Posterior cingulate gyrus (tissue), 11 donors: ENCODE data around the gene JARID2.

Experiments used
- DNase-seq, 10 donors: peaks; one replicate each; pipeline versions ENCODE4 v3.0.0 to v3.0.0-alpha.2; 2020 to 2021; ENCODE audit warnings: mixed read lengths in 3 of 10
- intact Hi-C: fragments of 100-400 bp; cut with DNase I; formaldehyde crosslinking; loops from one replicate; pipeline ENCODE4 v1.15.1; 2023

Gene JARID2

GRCh38 chr6:15495375-15495901 is 249.6 kb downstream of the JARID2 start:
- DNase-seq: peak in 1 of 10 donors; percentile 1
- intact Hi-C loops: no loop called here

- DNase-seq: peak in 2 of 10 donors; percentile 10 to 39
- intact Hi-C loops: no loop called here
Observed at GRCh38 chr6:15496345-15497131, 250.7 kb downstream of the JARID2 start.

- peak in 2 of 10 donors; percentile 5 to 64 for DNase-seq
- intact Hi-C loops: no loop called here
Observed at GRCh38 chr6:15498640-15499039, 252.8 kb downstream of the JARID2 start.

DNA sequence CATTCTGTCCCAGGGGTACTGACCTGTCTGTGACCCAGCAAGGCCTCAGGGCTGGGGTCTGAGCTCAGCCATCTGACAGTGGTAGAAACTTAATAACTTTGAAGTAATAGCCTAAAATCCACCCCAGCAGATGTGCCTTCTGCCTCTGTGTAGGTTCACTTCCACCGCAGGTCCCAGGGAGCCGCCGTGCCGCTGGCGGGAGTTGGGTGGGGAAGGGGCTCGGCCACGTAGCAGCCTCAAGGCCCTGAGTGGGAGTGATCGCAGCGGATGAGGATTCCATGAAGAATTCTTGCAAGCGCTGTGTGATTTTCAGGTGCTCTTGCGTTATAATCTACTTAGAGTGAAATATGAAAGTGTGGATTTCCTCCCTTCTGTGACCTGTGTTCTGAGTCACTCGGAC is 253.3 kb downstream of the JARID2 start:
- DNase-seq: peak in 1 of 10 donors; percentile 21
- intact Hi-C loops: no loop called here

DNA sequence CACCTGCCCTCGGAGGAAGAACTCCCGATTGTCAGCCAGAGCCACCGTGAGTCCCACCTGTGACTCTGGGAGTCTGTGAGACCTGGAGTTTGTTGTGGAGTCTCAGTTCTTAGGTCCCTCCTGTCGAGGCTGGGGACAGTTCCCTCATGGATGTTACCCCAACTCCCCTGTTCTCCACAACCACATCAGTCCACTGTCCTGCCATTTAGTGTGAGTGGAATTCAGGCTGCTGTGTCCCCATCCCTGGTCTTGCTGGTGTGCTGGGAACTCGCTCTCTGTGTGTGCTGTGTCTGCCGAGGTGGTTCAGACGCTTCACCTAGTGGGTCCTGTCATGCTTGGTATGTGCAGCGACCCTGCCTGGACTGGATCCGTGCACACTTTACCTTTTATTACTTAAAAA is 253.7 kb downstream of the JARID2 start:
- intact Hi-C loops: no loop called here

DNA sequence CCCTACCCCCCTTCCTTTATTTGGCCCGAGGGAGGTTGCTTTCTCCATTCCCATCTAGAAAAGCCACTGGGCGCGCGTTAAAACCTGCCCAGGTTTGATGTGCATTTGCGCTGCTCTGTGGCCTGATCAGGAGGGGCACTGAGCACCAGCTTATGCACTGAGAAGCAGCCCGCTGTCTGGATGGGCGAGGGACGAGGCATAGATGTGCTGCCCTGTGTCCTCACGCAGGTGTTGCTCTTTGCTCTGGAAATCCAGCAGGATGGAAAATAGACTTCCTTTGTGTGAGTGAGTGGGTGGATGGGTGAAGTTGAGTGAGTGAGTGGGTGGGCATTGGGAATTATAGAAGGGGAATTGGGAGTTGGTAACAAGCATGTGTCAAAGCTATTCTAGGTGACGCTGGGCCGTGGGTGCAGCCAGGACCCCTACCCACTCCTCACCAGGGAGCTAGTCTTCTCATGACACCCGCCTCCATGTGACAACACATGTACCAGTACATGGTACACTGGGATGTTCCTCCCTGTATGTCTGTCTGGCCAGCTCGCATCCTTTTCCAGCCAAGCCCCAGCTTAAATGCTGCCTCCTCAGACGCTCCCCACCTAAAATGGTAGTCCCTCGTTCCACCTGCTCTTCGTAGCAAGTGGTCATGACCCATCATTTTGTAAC is 254.3 kb downstream of the JARID2 start:
- DNase-seq: peak in 2 of 10 donors; percentile 4 to 32
- intact Hi-C loops: loop anchor here (5.0 kb wide), 1 partner anchor 122 kb away; no protein-coding TSS in a partner anchor

More for the DNA sequence above, 253.7 kb downstream of the JARID2 start:
- DNase-seq: peak in 1 of 10 donors; percentile 11

GRCh38 chr6:15500901-15501825 is 255.3 kb downstream of the JARID2 start:
- intact Hi-C loops: loop anchor here (5.0 kb wide), 1 partner anchor 121 kb away; no protein-coding TSS in a partner anchor
- DNase-seq: peak in 2 of 10 donors; percentile 14 to 72

- peak; percentile 36 to 93 (median 68) for DNase-seq
- intact Hi-C loops: loop anchor here (5.0 kb wide), 1 partner anchor 120 kb away; no protein-coding TSS in a partner anchor
Observed at GRCh38 chr6:15501826-15502445, 256.1 kb downstream of the JARID2 start.

- intact Hi-C loops: loop anchor here (5.0 kb wide), 1 partner anchor 120 kb away; no protein-coding TSS in a partner anchor
- peak in 2 of 10 donors; percentile 11 to 33 for DNase-seq
Observed at GRCh38 chr6:15502446-15503345, 256.8 kb downstream of the JARID2 start.

DNA sequence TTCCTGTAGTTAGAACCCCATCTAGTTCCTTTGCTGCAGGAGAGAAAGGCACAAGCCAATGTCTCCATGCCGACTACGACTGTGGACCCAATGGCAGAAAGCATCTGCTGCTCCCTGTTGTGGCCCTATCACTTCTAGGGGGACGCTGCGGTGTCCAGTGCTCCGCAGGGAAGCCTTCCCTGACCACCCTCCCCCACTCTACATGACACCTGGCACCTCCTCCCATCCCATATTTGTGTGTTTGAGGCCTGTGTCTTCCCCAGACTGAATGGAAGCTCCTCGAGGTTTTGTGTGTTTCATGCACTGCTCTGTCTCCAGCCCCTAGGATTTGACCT is 257.4 kb downstream of the JARID2 start:
- intact Hi-C loops: loop anchor here (5.0 kb wide), 1 partner anchor 119 kb away; no protein-coding TSS in a partner anchor
- DNase-seq: peak in 2 of 10 donors; percentile 10 to 29

DNA sequence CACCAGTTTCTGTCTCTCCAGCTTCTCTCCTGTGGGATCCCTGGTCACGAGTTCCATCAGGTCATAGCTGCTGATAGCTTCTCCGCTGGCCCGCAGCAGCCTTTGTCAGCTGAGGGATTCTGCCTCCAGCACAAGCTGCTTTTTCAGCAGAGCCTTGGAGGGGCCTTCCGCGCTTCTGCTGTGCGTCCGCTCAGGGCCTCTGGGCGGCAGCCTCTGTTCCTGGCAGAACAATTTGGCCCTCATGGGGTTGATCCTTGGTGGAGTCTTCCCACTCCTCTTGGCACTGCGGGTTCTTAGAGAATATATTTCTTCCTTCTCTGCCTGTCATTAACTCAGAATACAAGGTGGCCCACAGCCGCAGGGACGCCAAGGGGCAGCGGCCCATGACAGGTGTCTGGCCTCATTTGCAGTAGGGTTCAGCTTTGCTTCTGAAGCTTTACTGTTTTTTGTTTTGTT is 258.2 kb downstream of the JARID2 start:
- DNase-seq: peak in 7 of 10 donors; percentile 30 to 93 (median 46)

DNA sequence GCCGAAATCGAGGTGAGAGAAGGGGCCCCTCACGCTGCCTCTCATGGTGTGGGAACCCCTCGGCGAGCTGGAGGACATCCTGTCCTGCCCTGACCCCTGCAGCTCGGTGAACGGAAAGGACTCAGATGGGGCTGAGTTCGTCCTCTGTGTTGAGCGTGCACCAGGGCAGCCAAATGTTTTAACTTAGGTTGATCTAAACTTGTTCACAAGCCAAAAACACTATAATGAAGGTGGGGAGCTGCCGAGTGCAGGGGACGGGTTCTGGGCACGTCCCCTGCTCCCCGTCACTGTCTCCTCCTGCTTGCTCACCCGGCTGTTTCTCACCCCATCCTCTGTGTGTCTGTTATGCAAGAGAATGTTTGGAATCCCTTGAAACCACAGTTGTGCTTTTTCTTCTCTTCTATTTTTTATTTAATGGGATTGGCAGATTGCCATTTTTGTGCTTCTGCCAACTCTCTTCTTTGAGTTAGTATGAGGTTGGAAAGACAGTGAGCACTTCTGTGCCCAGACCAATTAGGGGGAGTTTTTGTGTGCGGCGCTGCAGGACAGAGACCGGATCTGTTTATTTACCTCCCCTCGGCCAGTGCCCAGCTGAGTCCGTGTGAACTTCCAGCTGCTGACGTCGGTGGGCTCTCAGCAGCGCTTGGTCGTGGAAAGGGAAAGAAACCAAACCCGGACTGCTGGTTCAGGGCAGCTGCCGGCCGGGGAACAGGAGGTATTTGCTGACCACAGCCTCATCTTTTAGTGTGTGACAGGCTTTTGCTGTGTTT is 258.9 kb downstream of the JARID2 start:
- peak; percentile 48 to 94 (median 72) for DNase-seq
- intact Hi-C loops: loop anchor here (5.0 kb wide), 1 partner anchor 118 kb away; no protein-coding TSS in a partner anchor

More for the DNA sequence above, 258.2 kb downstream of the JARID2 start:
- intact Hi-C loops: loop anchor here (5.0 kb wide), 1 partner anchor 118 kb away; no protein-coding TSS in a partner anchor

GRCh38 chr6:15505463-15505918 is 259.6 kb downstream of the JARID2 start:
- DNase-seq: peak in 4 of 10 donors; percentile 1 to 60 (median 21)
- intact Hi-C loops: no loop called here

DNA sequence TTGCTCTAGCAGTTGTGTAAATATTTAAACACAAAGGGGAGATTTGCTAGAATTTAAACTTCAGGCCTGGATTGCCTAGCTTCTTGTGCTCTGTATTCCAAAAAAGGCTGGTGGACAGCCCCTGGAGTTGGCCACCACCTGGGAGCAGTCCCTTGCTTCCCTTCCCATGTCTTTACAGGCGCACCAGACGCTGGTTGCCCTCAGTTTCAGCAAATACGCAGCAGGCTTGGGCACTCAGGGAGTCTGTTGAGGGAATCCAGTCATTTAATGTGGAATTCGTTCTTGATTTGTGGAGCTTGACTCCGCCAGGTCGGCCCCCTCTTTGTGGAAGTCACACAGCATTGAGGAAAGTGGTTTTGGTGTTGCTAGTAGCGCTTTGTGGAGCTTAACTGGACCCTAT is 260.2 kb downstream of the JARID2 start:
- intact Hi-C loops: no loop called here
- peak in 1 of 10 donors; percentile 43 for DNase-seq

DNA sequence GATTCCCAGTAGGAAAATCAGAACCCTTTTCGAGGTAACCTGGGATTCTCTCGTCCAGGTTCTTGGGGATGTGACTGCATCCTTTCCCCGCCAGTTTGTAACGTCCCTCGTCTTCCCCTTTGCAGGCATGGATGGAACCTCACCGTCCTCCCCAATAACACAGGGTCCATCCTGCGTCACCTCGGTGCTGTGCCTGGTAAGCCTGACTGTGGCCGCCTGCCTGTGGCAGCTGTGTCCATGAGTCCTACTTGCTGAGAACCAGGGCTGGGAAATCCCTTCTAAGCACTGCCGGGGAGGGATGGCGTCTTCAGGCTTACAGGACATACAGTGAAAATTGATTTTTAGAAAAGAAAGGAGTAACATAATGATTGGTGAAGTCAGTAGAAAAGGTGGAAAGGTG is 261.4 kb downstream of the JARID2 start:
- intact Hi-C loops: no loop called here
- DNase-seq: peak in 4 of 10 donors; percentile 1 to 67 (median 59)

- intact Hi-C loops: no loop called here
- DNase-seq: peak in 3 of 10 donors; percentile 41 to 66 (median 60)
Observed at GRCh38 chr6:15507746-15508145, 261.9 kb downstream of the JARID2 start.

- intact Hi-C loops: no loop called here
- DNase-seq: peak in 3 of 10 donors; percentile 27 to 55 (median 35)
Observed at GRCh38 chr6:15508441-15508871, 262.6 kb downstream of the JARID2 start.
